Upper lobe of right lung (tissue), 1 donor: Measurements from ENCODE around the gene TIAM1. TPM values are rescaled to one million over a fixed set of nuclear protein-coding genes. Genes with fewer than 3 reads are reported as not detected.
A peak's percentile ranks its signal among the peaks of the same experiment; 100 is the strongest.

Experiments used
- ATAC-seq: fragments of 200-7000 bp; cut with Tn5 transposase; one replicate; pipeline ENCODE4 v1.9.1; 2020; ENCODE audit warnings: mild to moderate bottlenecking, moderate library complexity
- DNase-seq: peaks from one replicate; pipeline ENCODE4 v3.0.0-alpha.2; 2020
- H3K27ac ChIP-seq: fragments of 200-600 bp; one replicate; pipeline ENCODE4 v1.8.0; 2022
- H3K27me3 ChIP-seq: fragments of 200-600 bp; one replicate; pipeline ENCODE4 v1.8.0; 2022; ENCODE audit warnings: mild to moderate bottlenecking
- H3K36me3 ChIP-seq: fragments of 200-600 bp; one replicate; pipeline ENCODE4 v1.8.0; 2022
- H3K4me1 ChIP-seq: fragments of 200-600 bp; one replicate; pipeline ENCODE4 v1.8.0; 2022
- H3K4me3 ChIP-seq: fragments of 200-600 bp; one replicate; pipeline ENCODE4 v1.8.0; 2022; ENCODE audit warnings: mild to moderate bottlenecking
- H3K9me3 ChIP-seq: fragments of 200-600 bp; one replicate; pipeline ENCODE4 v1.8.0; 2022
- CTCF ChIP-seq: fragments of 200-600 bp; IDR thresholded peaks from one replicate; pipeline ENCODE4 v1.8.0; 2022; ENCODE audit warnings: antibody characterized with exemption
- intact Hi-C: fragments of 100-400 bp; cut with DNase I; formaldehyde crosslinking; loops from one replicate; pipeline ENCODE4 v1.11.0; 2022
- total RNA-seq: library from RNA; stranded (reverse); fragmentation: NEBNext Ultra II Directional; extraction: Animal tissue kit (Norgen Biotek cat#: 25700); gene quantifications from one replicate; pipeline ENCODE4 v1.2.1, GENCODE V29; 2021
- donor health status: DM: no; HTN: yes; CAD: no; lungs with severe emphysema.

Gene TIAM1
- total RNA-seq, 1 donor from 2014 or later, result 27.3 TPM

GRCh38 chr21:31103163-31103562, 240.9 kb downstream of the TIAM1 start:
- H3K4me3 ChIP-seq, result no peak overlapping the region
- H3K9me3 ChIP-seq, result no peaks in the 10 kb centered on the region
- no peak overlapping the region for H3K27ac ChIP-seq
- no peak for ATAC-seq
- no peak for DNase-seq
- no peaks in the 10 kb centered on the region for H3K27me3 ChIP-seq
- H3K4me1 ChIP-seq, result peaks cover 17% of the 10 kb centered on the region
- intact Hi-C loops, result no loop called here
- no peak for TF ChIP-seq CTCF
- H3K36me3 ChIP-seq, result no peaks in the 10 kb centered on the region

- no peak overlapping the region for H3K4me3 ChIP-seq
- ATAC-seq (no peak), DNase-seq (no peak)
- intact Hi-C loops, result loop anchor here (5.0 kb wide), 1 partner anchor 83 kb away; no protein-coding TSS in a partner anchor
- no peaks in the 10 kb centered on the region for H3K9me3 ChIP-seq
- H3K36me3 ChIP-seq, result no peaks in the 10 kb centered on the region
- no peak for TF ChIP-seq CTCF
- no peak overlapping the region for H3K27ac ChIP-seq
- H3K27me3 ChIP-seq, result no peaks in the 10 kb centered on the region
- H3K4me1 ChIP-seq, result peaks cover 5% of the 10 kb centered on the region
These were observed 244.9 kb downstream of the TIAM1 start for GRCh38 chr21:31099122-31099521.

- Histone ChIP-seq H3K27ac (no peak overlapping the region), H3K36me3 (no peaks in the 10 kb centered on the region), H3K27me3 (no peaks in the 10 kb centered on the region), H3K9me3 (no peaks in the 10 kb centered on the region), H3K4me3 (no peak overlapping the region), H3K4me1 (no peaks in the 10 kb centered on the region)
- peak; percentile 81 for TF ChIP-seq CTCF
- ATAC-seq (peak; percentile 94), DNase-seq (peak; percentile 78)
- intact Hi-C loops, result loop anchor here (5.0 kb wide), 1 partner anchor 84 kb away; no protein-coding TSS in a partner anchor
These were observed 245.5 kb downstream of the TIAM1 start for GRCh38 chr21:31098576-31099005.

- Histone ChIP-seq H3K27me3 (no peaks in the 10 kb centered on the region), H3K4me3 (no peak overlapping the region), H3K9me3 (no peaks in the 10 kb centered on the region), H3K4me1 (no peaks in the 10 kb centered on the region), H3K36me3 (no peaks in the 10 kb centered on the region), H3K27ac (no peak overlapping the region)
- DNase-seq, result no peak
- no peak for TF ChIP-seq CTCF
- no peak for ATAC-seq
- intact Hi-C loops, result no loop called here
These were observed 251.0 kb downstream of the TIAM1 start for GRCh38 chr21:31092832-31093625.

- ATAC-seq (no peak), DNase-seq (no peak)
- Histone ChIP-seq H3K9me3 (no peaks in the 10 kb centered on the region), H3K36me3 (no peaks in the 10 kb centered on the region), H3K4me3 (no peak overlapping the region), H3K27me3 (no peaks in the 10 kb centered on the region), H3K4me1 (no peaks in the 10 kb centered on the region), H3K27ac (no peak overlapping the region)
- TF ChIP-seq CTCF, result no peak
- intact Hi-C loops, result no loop called here
These were observed 253.7 kb downstream of the TIAM1 start for GRCh38 chr21:31090376-31090775.
